Thyroid gland (tissue), 4 donors: Measurements from ENCODE around the gene SP9. TPM values are rescaled to one million over a fixed set of nuclear protein-coding genes. Genes with fewer than 3 reads are reported as not detected.
A peak's percentile ranks its signal among the peaks of the same experiment; 100 is the strongest.

ENCODE experiments used
- DNase-seq, 2 donors: peaks; one replicate each; pipeline ENCODE4 v3.0.0-alpha.2; 2019
- H3K27ac ChIP-seq, 3 donors: fragments of 200-600 bp; sonication (generic); 1 replicate in 2 of 3; 2 replicates in 1 of 3; pipeline ENCODE4 v1.5.1; 2016 to 2019; ENCODE audit warnings: mild to moderate bottlenecking in 1 of 3, moderate library complexity in 1 of 3
- H3K27me3 ChIP-seq: fragments of 200-600 bp; sonication (generic); one replicate; pipeline ENCODE4 v1.5.1; 2019
- H3K36me3 ChIP-seq, 2 donors: fragments of 200-600 bp; sonication (generic); one replicate each; pipeline ENCODE4 v1.5.1; 2016 to 2019
- H3K4me1 ChIP-seq, 2 donors: fragments of 200-600 bp; sonication (generic); one replicate each; pipeline ENCODE4 v1.5.1; 2017 to 2019
- H3K4me3 ChIP-seq, 3 donors: fragments of 200-600 bp; sonication (generic); replicated peaks in 1 of 3; 1 replicate in 2 of 3; 2 replicates in 1 of 3; pipeline ENCODE4 v1.5.1; 2016; ENCODE audit warnings: mild to moderate bottlenecking in 1 of 3
- H3K9me3 ChIP-seq: fragments of 200-600 bp; sonication (generic); one replicate; pipeline ENCODE4 v1.5.1; 2017
- POLR2A ChIP-seq, 2 donors: fragments of 450-650 bp; IDR thresholded peaks; one replicate each; pipeline ENCODE4 v1.6.1; 2017; ENCODE audit warnings: antibody characterized with exemption in 2 of 2, mild to moderate bottlenecking in 2 of 2, moderate library complexity in 1 of 2
- WGBS, 2 donors: methylation state at CpG; one replicate each; pipeline ENCODE4 v1.1.5; 2017; 5-methylcytosine and 5-hydroxymethylcytosine counted together
- intact Hi-C: fragments of 100-400 bp; cut with DNase I; formaldehyde crosslinking; loops from one replicate; pipeline ENCODE4 v1.15.1; 2023
- total RNA-seq, 4 donors: library from RNA; depleted of rRNA; stranded (reverse); fragments of >200 nt; gene quantifications; one replicate each; pipeline ENCODE4 v1.2.3, GENCODE V29; 2016
- TF ChIP-seq, protein P1 (sequence below), 6 experiments: fragments of 200-600 bp in 3 of 6; fragments of 450-650 bp in 3 of 6; sonication (generic) in 3 of 6; IDR thresholded peaks; one replicate each; pipeline ENCODE4 v1.5.1; 2016 to 2019; ENCODE audit warnings: antibody characterized with exemption in 6 of 6, mild to moderate bottlenecking in 2 of 6, inconsistent platforms in 1 of 6, moderate library complexity in 1 of 6

Gene SP9
- total RNA-seq, 4 donors from 2014 or later, result not detected

DNA sequence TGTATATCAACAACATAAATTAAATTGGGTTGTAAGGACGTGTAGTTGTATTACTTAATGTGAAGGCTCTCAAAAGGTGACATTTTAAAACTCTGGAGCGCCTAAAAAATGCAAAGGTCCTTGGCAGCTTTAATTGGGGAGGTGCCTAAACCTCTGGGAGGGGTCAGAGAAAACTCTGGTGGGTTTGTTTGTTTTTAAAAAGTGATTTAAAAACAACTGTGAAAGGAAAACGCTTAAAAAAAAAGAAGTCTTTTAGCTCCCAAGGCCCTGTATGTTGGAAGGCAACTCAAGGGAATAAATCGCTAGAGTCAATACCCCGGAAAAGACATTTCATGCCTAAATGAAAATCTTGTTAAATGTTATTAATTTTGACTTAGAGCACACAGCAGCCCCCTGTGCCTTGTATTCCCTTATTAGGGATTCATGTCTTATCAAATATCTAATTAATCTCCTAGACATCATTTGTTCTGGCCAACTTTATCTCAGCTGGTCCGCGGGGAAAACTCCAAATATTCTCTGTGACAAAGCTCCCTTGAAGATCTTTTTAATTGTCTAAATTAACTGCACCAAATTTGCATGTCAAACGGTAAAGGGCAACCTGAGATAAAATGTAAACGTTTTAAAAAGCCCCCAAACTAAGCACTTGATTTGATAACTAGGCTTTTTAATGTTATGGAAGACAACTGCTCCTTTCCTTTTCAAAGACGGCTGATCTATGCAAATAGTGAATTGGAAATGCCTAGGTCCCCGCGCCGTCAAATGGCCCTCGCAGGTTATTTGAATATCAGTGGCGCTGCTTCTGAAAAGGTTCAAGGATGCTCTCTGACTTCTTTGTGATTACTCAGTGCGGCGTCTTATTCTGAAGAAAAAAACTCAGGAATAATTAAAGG is 4.2 kb downstream of the SP9 start:
- TF ChIP-seq, protein P1, sequence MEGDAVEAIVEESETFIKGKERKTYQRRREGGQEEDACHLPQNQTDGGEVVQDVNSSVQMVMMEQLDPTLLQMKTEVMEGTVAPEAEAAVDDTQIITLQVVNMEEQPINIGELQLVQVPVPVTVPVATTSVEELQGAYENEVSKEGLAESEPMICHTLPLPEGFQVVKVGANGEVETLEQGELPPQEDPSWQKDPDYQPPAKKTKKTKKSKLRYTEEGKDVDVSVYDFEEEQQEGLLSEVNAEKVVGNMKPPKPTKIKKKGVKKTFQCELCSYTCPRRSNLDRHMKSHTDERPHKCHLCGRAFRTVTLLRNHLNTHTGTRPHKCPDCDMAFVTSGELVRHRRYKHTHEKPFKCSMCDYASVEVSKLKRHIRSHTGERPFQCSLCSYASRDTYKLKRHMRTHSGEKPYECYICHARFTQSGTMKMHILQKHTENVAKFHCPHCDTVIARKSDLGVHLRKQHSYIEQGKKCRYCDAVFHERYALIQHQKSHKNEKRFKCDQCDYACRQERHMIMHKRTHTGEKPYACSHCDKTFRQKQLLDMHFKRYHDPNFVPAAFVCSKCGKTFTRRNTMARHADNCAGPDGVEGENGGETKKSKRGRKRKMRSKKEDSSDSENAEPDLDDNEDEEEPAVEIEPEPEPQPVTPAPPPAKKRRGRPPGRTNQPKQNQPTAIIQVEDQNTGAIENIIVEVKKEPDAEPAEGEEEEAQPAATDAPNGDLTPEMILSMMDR (IDR thresholded peaks at IDR 0.05), result no peak
- no peak for TF ChIP-seq POLR2A (IDR thresholded peaks at IDR 0.05)

DNA sequence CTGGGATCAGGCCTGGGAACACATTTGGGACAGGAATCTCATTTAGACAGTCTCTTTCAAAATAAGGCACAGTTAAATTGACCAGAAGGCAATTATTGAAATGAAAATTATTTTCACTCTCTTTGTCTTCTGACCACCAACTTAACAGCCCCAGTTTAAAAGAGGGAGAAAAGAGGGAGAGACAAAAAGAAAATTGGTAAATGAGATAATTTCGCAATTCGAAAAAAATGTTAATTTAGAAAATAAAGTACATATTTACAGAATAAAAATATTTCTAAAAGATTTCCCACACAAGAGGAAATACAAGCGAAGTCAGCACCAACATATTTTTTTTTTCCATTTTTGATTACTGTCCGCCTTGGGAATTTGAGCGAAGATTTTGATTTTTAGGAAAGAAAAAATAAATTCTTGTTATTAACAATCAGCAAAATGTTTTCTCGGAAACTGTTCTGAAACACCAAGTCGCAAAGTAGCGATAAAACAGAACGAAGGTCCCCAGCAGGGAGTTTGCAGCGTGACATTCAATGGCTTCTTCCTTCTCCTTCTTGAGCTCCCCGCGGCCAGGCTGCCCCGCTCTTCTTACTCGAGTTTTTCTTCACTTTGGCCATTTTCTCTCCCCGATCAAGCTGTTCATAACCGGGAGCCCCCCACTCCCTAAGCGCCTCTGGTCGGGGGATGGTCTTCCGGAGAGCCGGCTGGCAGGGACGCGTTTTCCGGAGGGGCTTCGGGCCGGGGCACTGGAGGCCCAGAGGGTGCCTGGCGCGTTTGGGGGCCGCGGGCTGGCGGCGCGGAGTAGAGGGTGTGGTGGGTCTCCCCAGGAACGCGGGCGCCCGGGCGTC is 5.0 kb downstream of the SP9 start:
- H3K27me3 ChIP-seq, result peaks cover 89% of the 10 kb centered on the region
- no peak for DNase-seq
- no peaks in the 10 kb centered on the region for H3K36me3 ChIP-seq
- TF ChIP-seq POLR2A (IDR thresholded peaks at IDR 0.05), result no peak
- TF ChIP-seq, protein P1 (IDR thresholded peaks at IDR 0.05), result no peak
- H3K4me3 ChIP-seq, result no peak overlapping the region
- no peaks in the 10 kb centered on the region for H3K9me3 ChIP-seq
- peaks cover 27 to 53% of the 10 kb centered on the region in 2 donors for H3K4me1 ChIP-seq
- no peak overlapping the region for H3K27ac ChIP-seq
- WGBS, 2 donors, result 12% methylated on average over 25 to 30 of the region's 37 CpGs
- intact Hi-C loops, result loop anchor here (5.0 to 10.0 kb wide), 2 partner anchors 305 to 937 kb away; no protein-coding TSS in a partner anchor

More for the DNA sequence above, 4.2 kb downstream of the SP9 start:
- peaks cover 91% of the 10 kb centered on the region for H3K27me3 ChIP-seq
- H3K36me3 ChIP-seq, result no peaks in the 10 kb centered on the region
- no peak overlapping the region for H3K4me3 ChIP-seq
- H3K9me3 ChIP-seq, result no peaks in the 10 kb centered on the region
- no peak for DNase-seq
- H3K27ac ChIP-seq, result no peak overlapping the region
- intact Hi-C loops, result no loop called here
- peaks cover 27 to 57% of the 10 kb centered on the region in 2 donors for H3K4me1 ChIP-seq
- 15 to 16% methylated on average over 17 of the region's 17 CpGs for WGBS, 2 donors

DNA sequence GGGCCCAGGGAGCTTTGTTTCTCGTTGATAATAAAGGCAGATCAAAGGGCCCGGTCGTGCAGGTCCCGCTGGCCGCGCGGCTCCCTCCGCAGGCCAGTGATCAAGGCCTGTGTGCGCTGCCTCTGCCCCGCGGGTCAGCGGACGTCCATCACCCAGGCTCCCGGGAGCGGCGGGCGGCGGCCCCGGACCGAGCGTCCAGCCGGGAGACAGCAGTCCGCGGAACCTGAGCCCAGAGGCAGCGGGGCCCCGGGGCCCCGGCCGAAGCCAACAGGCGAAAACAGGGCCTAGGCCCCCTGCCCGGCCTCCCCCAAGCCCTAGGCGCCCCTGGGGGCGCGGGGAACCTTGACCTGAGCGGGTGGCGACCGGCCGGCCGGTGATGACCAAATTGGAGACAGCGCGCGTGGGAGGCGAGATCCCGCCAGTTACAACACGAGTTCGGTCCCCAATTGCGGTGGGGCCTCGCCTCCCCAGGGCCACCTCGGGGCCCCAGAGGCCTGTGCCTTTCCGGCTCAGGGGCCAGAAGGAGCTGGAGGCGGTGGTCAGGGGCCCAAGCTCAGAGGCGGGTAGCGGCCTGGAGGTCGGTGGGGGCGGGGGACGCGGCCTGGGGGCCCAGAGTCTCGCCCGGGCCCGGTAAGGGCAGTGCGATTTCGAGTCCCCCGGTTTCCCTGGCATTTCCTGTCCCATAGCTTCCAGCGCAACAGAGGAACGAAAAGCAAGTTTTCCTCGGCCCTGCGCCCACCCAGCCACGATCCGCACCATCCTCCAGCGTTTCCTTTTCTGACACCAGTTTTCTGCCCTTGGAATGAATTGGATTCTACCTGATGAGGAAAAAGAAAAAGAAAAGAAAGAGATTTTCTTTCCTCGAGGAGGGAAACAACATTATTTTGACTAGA is 5.9 kb downstream of the SP9 start:
- intact Hi-C loops, result loop anchor here (5.0 to 10.0 kb wide), 2 partner anchors 306 to 938 kb away; no protein-coding TSS in a partner anchor
- H3K27me3 ChIP-seq, result peaks cover 82% of the 10 kb centered on the region
- WGBS, 2 donors, result 7 to 10% methylated on average over 14 to 28 of the region's 70 CpGs
- H3K36me3 ChIP-seq, result no peaks in the 10 kb centered on the region
- H3K27ac ChIP-seq, result no peak overlapping the region
- H3K9me3 ChIP-seq, result no peaks in the 10 kb centered on the region
- TF ChIP-seq, protein P1 (IDR thresholded peaks at IDR 0.05), result no peak
- no peak for TF ChIP-seq POLR2A (IDR thresholded peaks at IDR 0.05)
- H3K4me1 ChIP-seq, result peaks cover 18 to 45% of the 10 kb centered on the region in 2 donors
- H3K4me3 ChIP-seq, result no peak overlapping the region
- no peak for DNase-seq

DNA sequence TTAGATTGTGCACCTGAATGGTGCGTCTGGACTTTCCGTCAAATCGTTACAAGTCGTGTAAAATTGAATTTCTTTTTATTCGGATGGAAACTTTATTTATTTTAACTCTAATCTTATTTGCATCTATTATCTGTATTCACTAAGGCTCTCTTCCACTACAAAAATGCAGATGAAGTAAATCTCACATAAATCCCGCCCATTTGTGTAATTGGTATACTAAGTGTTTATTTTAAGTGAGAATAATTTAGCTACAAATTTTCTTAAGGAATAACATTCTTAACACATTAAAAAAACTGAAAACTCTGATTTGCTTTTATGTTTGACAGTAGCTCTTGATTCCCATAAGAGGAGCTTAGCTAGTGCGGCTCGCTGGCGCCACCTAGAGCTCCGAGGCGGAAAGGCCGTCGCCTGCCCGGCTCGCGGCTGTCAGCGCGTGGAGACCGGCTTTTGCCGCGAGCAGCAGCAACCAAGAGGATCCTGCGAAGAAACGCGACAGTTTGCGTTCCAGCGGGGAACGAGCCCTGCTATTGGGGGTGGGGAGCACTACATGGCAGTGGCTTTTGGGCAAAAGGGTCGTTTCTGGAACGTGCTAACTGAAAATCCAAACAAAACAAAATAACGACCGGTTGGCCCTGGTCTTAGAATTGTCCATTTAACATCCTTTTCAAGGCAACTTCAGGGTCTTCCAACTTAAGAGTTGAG is 6.7 kb downstream of the SP9 start:
- H3K9me3 ChIP-seq, result no peaks in the 10 kb centered on the region
- H3K4me3 ChIP-seq, result no peak overlapping the region
- TF ChIP-seq, protein P1 (IDR thresholded peaks at IDR 0.05), result peak; percentile 88 to 98 (median 95)
- no peak for TF ChIP-seq POLR2A (IDR thresholded peaks at IDR 0.05)
- peaks cover 74% of the 10 kb centered on the region for H3K27me3 ChIP-seq
- DNase-seq, result peak; percentile 83 to 85
- H3K4me1 ChIP-seq, result peaks cover 10 to 37% of the 10 kb centered on the region in 2 donors
- H3K27ac ChIP-seq, result no peak overlapping the region
- no peaks in the 10 kb centered on the region for H3K36me3 ChIP-seq
- intact Hi-C loops, result loop anchor here (5.0 to 10.0 kb wide), 2 partner anchors 307 to 939 kb away; no protein-coding TSS in a partner anchor
- WGBS, 2 donors, result 1 to 2% methylated on average over 31 of the region's 31 CpGs
